HG03565 (cell line): Measurements from ENCODE around the gene PPIH.
"Not testable (repeated sequence)": the region's sequence is repeated elsewhere in the genome, so short reads cannot be mapped to it uniquely, and the experiment has no call there.

ENCODE experiments used
- ATAC-seq: cut with Tn5 transposase; IDR thresholded peaks from one replicate; pipeline ENCODE4 v1.9.1; 2021; ENCODE audit warnings: mild to moderate bottlenecking, moderate library complexity; ENCODE audit not compliant: unreplicated experiment

Gene PPIH

GRCh38 chr1:42681741-42682483 lies 23.7 kb downstream of the PPIH start, which contains the start of gene YBX1:
TSS of gene YBX1 (plus strand) at chr1:42682418. CDS start at chr1:42682566, 148 bp downstream.
- peak; percentile 79 for ATAC-seq

- ATAC-seq: not testable (repeated sequence)
Observed at GRCh38 chr1:42682484-42682738, 24.2 kb downstream of the PPIH start.

DNA sequence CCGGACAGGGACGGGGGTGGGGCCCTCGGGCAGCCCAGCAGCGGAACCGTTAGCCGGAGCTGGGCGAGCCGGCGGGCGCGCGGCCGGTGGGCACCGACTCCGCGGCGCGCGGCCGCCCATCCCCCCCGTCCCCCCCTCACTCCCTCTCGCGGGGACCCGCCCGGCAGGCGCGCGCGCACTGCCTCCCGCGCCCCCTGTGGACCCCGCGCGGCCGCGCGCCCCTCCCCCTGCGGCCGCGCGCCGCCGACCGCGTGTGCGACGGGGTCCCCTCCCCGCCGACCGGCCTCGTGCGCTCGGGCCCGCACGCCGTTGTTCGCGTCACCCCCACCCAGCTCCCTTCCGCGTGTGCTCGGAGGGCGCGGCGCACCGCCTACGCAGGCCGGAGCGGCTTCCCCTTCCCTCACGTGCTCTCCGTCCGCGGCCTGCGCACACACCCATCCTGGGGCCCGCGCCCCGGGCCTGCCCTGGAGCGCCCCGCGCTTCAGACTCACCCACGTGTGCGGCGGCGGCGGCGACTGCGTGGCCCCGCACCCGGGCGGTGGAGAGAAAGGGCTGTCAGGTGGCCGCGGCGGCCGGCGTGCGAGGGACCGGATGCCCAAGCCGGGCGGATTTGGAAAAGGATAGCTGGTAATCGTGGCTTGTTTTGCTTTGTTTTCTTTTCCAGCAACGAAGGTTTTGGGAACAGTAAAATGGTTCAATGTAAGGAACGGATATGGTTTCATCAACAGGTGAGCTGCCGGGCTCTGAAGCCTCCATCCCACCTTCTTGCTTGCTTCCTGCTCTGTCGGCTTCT lies 24.7 kb downstream of the PPIH start:
- peak; percentile 34 for ATAC-seq

GRCh38 chr1:42684139-42684538 lies 25.9 kb downstream of the PPIH start:
- no peak for ATAC-seq

DNA sequence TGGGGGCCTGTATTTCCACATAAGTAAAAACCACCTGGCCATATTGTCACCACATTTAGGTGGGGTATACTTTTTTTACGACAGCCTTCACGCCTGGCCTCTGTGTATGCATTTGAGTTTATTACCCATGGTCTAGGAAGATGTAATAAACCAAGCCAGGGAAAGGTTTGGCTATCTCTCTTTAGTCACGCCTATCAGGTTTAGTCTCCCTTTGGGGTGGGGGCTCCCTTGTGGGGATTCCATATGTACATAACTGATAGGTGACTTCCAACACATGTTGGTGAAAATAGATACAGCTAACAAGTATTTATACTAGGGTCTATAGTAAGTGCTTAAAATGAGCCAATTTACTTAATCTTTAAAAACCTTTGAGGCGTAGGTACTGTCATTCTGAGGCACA lies 28.2 kb downstream of the PPIH start:
- no peak for ATAC-seq

GRCh38 chr1:42689912-42690311 lies 31.7 kb downstream of the PPIH start:
- no peak for ATAC-seq

DNA sequence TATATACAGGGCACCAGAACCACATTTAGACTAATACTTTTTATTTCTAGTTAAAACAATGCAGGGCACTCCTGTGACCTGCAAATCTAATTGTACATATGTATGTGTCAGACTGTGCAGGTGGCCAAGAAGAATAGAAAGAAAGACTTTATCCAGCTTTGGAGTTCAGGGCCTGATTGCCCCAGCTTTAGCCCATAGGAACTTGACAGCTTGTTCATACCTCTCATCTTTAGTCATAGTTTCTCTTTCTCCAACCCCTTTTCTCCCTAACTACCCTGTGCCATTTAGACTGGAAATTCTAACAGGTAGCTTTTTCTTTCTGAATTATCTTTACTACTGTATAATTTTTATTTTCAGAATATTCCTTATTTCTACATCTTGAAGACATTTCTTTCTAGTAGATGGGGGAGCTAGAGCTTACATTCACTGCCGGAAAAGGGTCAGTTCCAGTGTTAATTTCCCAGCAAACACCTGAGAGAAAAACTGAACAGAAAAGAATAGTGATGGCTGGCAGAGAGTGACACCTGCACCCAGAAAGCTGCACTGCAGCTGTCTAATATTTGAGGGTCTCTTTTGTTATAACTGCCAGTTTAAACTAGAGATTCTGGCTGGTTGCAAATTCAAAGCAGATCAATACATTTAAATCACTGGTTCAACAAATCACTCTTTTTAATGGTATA lies 32.4 kb downstream of the PPIH start:
- ATAC-seq: no peak

DNA sequence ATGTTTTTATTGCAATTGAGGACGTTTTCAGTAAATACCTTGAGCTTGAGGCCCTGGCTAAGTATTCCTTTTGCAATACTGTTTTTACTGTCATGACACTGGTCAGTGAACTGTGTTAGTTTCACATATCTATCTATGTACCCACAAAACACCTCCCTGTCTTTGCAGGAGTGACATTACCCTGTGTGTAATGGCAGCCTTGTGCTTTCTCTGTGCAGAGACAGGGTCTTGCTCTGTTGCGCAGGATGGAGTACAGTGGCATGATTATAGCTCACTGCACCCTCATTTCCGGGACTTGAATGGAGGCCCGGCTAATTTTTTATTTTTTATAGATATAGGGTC lies 32.9 kb downstream of the PPIH start:
- ATAC-seq: no peak

DNA sequence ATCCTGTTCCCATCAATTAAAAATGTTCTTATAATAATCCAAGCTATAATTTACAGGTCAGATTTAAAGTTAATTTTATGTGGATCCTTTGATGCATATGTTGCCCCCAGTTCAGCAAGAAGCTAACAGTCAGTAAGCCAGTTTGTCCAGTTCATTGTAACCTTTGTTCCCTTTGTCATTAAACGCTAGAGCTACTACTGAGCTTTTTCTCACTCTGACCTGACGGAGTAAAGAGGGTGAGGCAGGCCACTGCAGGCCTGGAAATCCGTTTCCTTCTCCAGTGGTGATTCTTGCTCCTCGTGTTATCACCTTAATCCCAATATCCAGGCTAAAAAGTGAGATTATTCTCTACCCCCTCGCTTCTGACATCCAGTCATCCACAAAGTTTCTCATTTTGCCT lies 34.2 kb downstream of the PPIH start:
- no peak for ATAC-seq

GRCh38 chr1:42692911-42693310 lies 34.7 kb downstream of the PPIH start:
- no peak for ATAC-seq

GRCh38 chr1:42698081-42698813 lies 40.0 kb downstream of the PPIH start:
- no peak for ATAC-seq

DNA sequence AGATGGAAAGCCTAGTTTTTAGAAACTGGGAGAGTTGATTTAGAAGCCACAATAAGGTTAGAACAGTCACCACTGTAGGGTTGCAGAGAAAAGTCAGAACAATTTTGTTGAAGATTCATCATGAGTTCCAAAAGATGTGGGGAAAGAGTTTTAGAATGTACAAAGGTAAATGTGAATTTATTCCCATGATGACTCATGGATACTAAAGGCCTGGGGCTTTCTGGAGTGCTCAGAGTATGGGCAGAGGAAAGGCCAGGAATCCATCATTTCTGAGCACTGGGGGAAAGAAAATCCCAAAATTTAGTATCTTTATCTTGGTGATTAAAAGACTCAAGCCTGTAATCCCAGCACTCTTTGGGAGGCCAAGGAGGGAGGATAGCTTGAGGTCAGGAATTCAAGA lies 41.8 kb downstream of the PPIH start:
- ATAC-seq: no peak

DNA sequence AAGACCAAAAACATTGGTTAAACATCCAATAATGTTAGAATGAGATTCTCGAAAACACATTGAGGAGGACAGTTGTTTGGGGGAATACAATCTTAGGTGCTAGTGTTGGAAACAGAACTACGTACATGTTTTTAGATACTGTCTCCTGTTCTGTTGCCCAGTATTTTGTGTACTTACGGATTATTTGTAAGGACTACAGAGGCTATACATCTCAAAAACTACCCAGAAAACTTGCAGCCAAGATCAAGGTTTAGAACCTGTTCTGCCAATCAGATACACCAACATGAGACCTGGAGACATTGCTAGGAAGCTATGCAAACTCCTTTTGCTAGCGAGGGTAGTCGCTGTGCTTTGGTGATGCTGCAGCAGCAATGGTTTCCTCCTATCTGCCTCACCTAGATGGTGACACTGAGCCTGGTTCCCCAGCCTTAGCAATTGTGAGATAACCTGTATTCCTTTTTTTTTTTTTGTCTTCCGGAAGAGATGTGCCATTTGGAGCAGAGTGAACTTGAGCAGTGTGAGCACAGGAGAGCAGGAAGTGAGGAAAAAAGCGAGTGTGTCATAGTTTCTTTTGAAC lies 45.8 kb downstream of the PPIH start:
- ATAC-seq: no peak

GRCh38 chr1:42712808-42713207 lies 54.6 kb downstream of the PPIH start:
- ATAC-seq: not testable (repeated sequence)

GRCh38 chr1:42713293-42713692 lies 55.1 kb downstream of the PPIH start:
- no peak for ATAC-seq

DNA sequence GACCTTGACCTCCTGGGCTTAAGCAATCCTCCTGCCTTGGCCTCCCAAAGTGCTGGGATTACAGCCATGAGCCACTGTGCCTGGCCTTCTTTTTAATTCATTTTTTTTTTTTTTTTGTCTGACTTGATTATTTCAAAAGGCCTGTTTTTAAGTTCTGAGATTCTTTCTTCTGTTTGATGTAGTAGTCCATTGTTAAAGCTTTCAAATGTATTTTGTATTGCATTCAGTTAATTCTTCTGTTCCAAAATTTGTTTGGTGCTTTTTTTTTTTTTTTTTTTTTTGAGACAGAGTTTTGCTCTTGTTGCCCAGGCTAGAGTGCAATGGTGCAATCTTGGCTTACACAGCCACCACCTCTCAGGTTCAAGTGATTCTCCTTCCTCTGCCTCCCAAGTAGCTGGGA lies 56.2 kb downstream of the PPIH start:
- not testable (repeated sequence) for ATAC-seq

GRCh38 chr1:42720868-42721267 lies 62.6 kb downstream of the PPIH start:
- ATAC-seq: no peak

DNA sequence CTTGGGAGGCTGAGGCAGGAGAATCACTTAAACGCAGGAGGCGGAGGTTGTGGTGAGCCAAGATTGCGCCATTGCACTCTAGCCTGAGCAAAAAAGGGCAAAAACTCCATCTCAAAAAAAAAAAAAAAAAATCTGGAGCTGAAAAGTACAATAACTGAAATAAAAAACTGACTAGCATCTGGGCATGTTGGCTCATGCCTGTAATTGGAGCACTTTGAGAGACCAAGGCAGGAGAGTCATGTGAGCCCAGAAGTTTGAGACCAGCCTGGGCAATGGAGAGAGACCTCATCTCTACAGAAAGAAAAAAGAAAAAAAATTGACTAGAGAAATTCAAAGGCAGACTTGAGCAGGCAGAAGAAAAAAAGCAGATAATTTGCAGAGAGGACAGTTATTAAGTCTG lies 63.7 kb downstream of the PPIH start:
- ATAC-seq: no peak

- not testable (repeated sequence) for ATAC-seq
Observed at GRCh38 chr1:42722403-42722802, 64.2 kb downstream of the PPIH start.

- ATAC-seq: no peak
Observed at GRCh38 chr1:42723511-42723910, 65.3 kb downstream of the PPIH start.

DNA sequence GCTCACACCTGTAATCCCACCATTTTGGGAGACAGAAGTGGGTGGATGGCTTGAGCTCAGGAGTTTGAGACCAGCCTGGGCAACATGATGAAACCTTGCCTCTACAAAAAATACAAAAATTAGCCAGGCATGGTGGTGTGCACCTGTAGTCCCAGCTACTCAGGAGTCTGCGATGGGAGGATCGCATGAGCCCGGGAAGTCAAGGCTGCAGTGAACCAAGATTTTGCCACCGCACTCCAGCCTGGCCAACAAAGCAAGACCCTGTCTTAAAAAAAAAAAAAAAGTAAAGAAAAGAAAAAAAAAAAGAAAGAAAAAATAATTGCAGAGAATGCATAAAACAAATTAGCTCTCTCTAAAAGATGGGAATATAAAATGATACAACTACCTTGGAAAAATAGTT lies 67.6 kb downstream of the PPIH start:
- ATAC-seq: not testable (repeated sequence)
